Testis (tissue), 3 donors: ENCODE results near the gene PJVK. TPM values are rescaled to one million over a fixed set of nuclear protein-coding genes. Genes with fewer than 3 reads are reported as not detected.
A peak's percentile ranks its signal among the peaks of the same experiment; 100 is the strongest.

Experiments
- DNase-seq: peaks from one replicate; pipeline ENCODE4 v3.0.0-alpha.2; 2019
- H3K27ac ChIP-seq, 2 donors: fragments of 200-600 bp; sonication (generic); one replicate each; pipeline ENCODE4 v1.5.1; 2019
- H3K27me3 ChIP-seq: fragments of 200-600 bp; sonication (generic); one replicate; pipeline ENCODE4 v1.5.1; 2019
- H3K36me3 ChIP-seq: fragments of 200-600 bp; sonication (generic); one replicate; pipeline ENCODE4 v1.5.1; 2017; ENCODE audit warnings: low read depth; ENCODE audit errors: missing control alignments
- H3K4me1 ChIP-seq: fragments of 200-600 bp; sonication (generic); one replicate; pipeline ENCODE4 v1.5.1; 2019
- H3K4me3 ChIP-seq, 2 donors: fragments of 200-600 bp; sonication (generic); one replicate each; pipeline ENCODE4 v1.5.1; 2017 to 2019
- H3K9me3 ChIP-seq: fragments of 200-600 bp; sonication (generic); one replicate; pipeline ENCODE4 v1.5.1; 2017
- CTCF ChIP-seq, 3 experiments: fragments of 450-650 bp in 2 of 3; fragments of 200-600 bp in 1 of 3; sonication (generic) in 1 of 3; IDR thresholded peaks; one replicate each; pipeline ENCODE4 v1.5.1; 2016 to 2019; ENCODE audit warnings: antibody characterized with exemption in 3 of 3, mild to moderate bottlenecking in 2 of 3, moderate library complexity in 1 of 3
- POLR2A ChIP-seq: fragments of 450-650 bp; IDR thresholded peaks from one replicate; pipeline ENCODE4 v1.6.1; 2017; ENCODE audit warnings: antibody characterized with exemption, mild to moderate bottlenecking, moderate library complexity
- WGBS, 2 donors: methylation state at CpG; one replicate each; pipeline ENCODE4 v1.1.5; 2018; 5-methylcytosine and 5-hydroxymethylcytosine counted together
- intact Hi-C: fragments of 100-400 bp; cut with DNase I; formaldehyde crosslinking; loops from one replicate; pipeline ENCODE4 v1.15.1; 2023; ENCODE audit warnings: low total_unique reads
- polyA plus RNA-seq: library from polyadenylated mRNA; stranded (reverse); fragments of 350-450 nt; fragmentation: Illumina TruSeq; extraction: RNeasy Lipid Tissue Mini Kit (QIAGEN cat#74804); gene quantifications from one replicate; pipeline ENCODE4 v1.2.3, GENCODE V29; 2014; ENCODE audit warnings: low read depth, low replicate concordance; ENCODE audit not compliant: insufficient read depth
- total RNA-seq, 2 donors: library from RNA; depleted of rRNA; stranded (reverse); fragments of >200 nt; gene quantifications; one replicate each; pipeline ENCODE4 v1.2.3, GENCODE V29; 2016

The PJVK gene
- total and polyA plus RNA-seq, 3 donors from 2014 or later, result 20.6 to 61.3 (median 31.7) TPM

- Histone ChIP-seq H3K27me3 (no peaks in the 10 kb centered on the region), H3K9me3 (no peaks in the 10 kb centered on the region), H3K27ac (no peak overlapping the region), H3K36me3 (no peaks in the 10 kb centered on the region), H3K4me1 (peaks cover 1% of the 10 kb centered on the region), H3K4me3 (no peak overlapping the region)
- no peak for DNase-seq
- intact Hi-C loops, result no loop called here
- 90 to 95% methylated on average over 5 of the region's 5 CpGs for WGBS, 2 donors
- TF ChIP-seq POLR2A (no peak), CTCF (IDR thresholded peaks at IDR 0.05) (no peak)
These were observed 23.4 kb downstream of the PJVK start for GRCh38 chr2:178474560-178474959.

- H3K27ac ChIP-seq, result no peak overlapping the region
- H3K4me1 ChIP-seq, result peaks cover 8% of the 10 kb centered on the region
- TF ChIP-seq CTCF (IDR thresholded peaks at IDR 0.05) (no peak), POLR2A (no peak)
- intact Hi-C loops, result no loop called here
- H3K4me3 ChIP-seq, result no peak overlapping the region
- no peaks in the 10 kb centered on the region for H3K9me3 ChIP-seq
- H3K27me3 ChIP-seq, result no peaks in the 10 kb centered on the region
- no peak for DNase-seq
- H3K36me3 ChIP-seq, result no peaks in the 10 kb centered on the region
These were observed 25.3 kb downstream of the PJVK start for GRCh38 chr2:178476477-178476876.

GRCh38 chr2:178477443-178478129, 26.4 kb downstream of the PJVK start:
- peak overlapping the region; percentile 96 to 97 for H3K27ac ChIP-seq
- WGBS, 2 donors, result 8 to 9% methylated on average over 3 of the region's 3 CpGs
- no peak for TF ChIP-seq CTCF (IDR thresholded peaks at IDR 0.05)
- no peak for TF ChIP-seq POLR2A
- H3K27me3 ChIP-seq, result no peaks in the 10 kb centered on the region
- no peak for DNase-seq
- no peaks in the 10 kb centered on the region for H3K9me3 ChIP-seq
- peaks cover 19% of the 10 kb centered on the region for H3K4me1 ChIP-seq
- no peaks in the 10 kb centered on the region for H3K36me3 ChIP-seq
- intact Hi-C loops, result no loop called here
- peak overlapping the region; percentile 77 to 80 for H3K4me3 ChIP-seq

GRCh38 chr2:178478130-178478438, 26.9 kb downstream of the PJVK start:
- H3K9me3 ChIP-seq, result no peaks in the 10 kb centered on the region
- peak overlapping the region; percentile 96 to 97 for H3K27ac ChIP-seq
- peaks cover 24% of the 10 kb centered on the region for H3K4me1 ChIP-seq
- H3K36me3 ChIP-seq, result no peaks in the 10 kb centered on the region
- intact Hi-C loops, result no loop called here
- 0 to 2% methylated on average over 10 of the region's 10 CpGs for WGBS, 2 donors
- H3K4me3 ChIP-seq, result peak overlapping the region; percentile 77 to 80
- DNase-seq, result no peak
- H3K27me3 ChIP-seq, result no peaks in the 10 kb centered on the region
- no peak for TF ChIP-seq CTCF (IDR thresholded peaks at IDR 0.05)
- TF ChIP-seq POLR2A, result no peak
